SIG-M5 treated with dmso at 0.1 percent for 504 hours (cell line): Measurements from ENCODE around the gene TTC1.
"Not testable (repeated sequence)": the region's sequence is repeated elsewhere in the genome, so short reads cannot be mapped to it uniquely, and the experiment has no call there.

Experiments
- DNase-seq: peaks from one replicate; lab custom pipeline; 2025; ENCODE audit not compliant: unreplicated experiment; lab: John Stamatoyannopoulos, UW

TTC1 gene

GRCh38 chr5:159993194-159993593 lies 15.7 kb upstream of the TTC1 start:
- DNase-seq = no peak

- DNase-seq = no peak
Measured at GRCh38 chr5:159995907-159996306, 13.0 kb upstream of the TTC1 start.

- no peak for DNase-seq
Measured at GRCh38 chr5:160001457-160001856, 7.5 kb upstream of the TTC1 start.

- no peak for DNase-seq
Measured at GRCh38 chr5:160007514-160007913, 1.4 kb upstream of the TTC1 start.

- not testable (repeated sequence) for DNase-seq
Measured at GRCh38 chr5:160008529-160008876, 436 bp upstream of the TTC1 start.

- DNase-seq = no peak
Measured at GRCh38 chr5:160009591-160009989, 651 bp downstream of the TTC1 start.

GRCh38 chr5:160011471-160011870 lies 2.5 kb downstream of the TTC1 start:
- peak; percentile 28 for DNase-seq

GRCh38 chr5:160014197-160014596 lies 5.3 kb downstream of the TTC1 start:
- DNase-seq = not testable (repeated sequence)

- DNase-seq = no peak
Measured at GRCh38 chr5:160018945-160019625, 10.1 kb downstream of the TTC1 start.

GRCh38 chr5:160020266-160020770 lies 11.4 kb downstream of the TTC1 start:
- no peak for DNase-seq

- no peak for DNase-seq
Measured at GRCh38 chr5:160020964-160021363, 12.0 kb downstream of the TTC1 start.

- DNase-seq = peak; percentile 77
Measured at GRCh38 chr5:160021831-160022446, 13.0 kb downstream of the TTC1 start.

GRCh38 chr5:160023007-160023907 lies 14.3 kb downstream of the TTC1 start:
- DNase-seq = peak; percentile 6

- no peak for DNase-seq
Measured at GRCh38 chr5:160023908-160024630, 15.1 kb downstream of the TTC1 start.

- DNase-seq = no peak
Measured at GRCh38 chr5:160029004-160029403, 20.1 kb downstream of the TTC1 start.

GRCh38 chr5:160029540-160030139 lies 20.7 kb downstream of the TTC1 start:
- DNase-seq = no peak

GRCh38 chr5:160030631-160031377 lies 21.9 kb downstream of the TTC1 start:
- DNase-seq = no peak

GRCh38 chr5:160033546-160034252 lies 24.8 kb downstream of the TTC1 start:
- no peak for DNase-seq

GRCh38 chr5:160036243-160036642 lies 27.3 kb downstream of the TTC1 start:
- no peak for DNase-seq
